Measurements from ENCODE around the gene DNASE1L3.

Gene DNASE1L3

GRCh38 chr3:58216496-58217195 is 5.9 kb upstream of the DNASE1L3 start:
- Histone ChIP-seq H3K36me3 (ENCODE audit: control insufficient read depth, insufficient read depth, low read length) (no peaks in the 10 kb centered on the region), H3K4me3 (replicated peaks; ENCODE audit: low read depth, low read length) (no peak overlapping the region)
- TF ChIP-seq CTCF (IDR thresholded peaks at IDR 0.05; ENCODE audit: insufficient read depth, low read length, poor library complexity, severe bottlenecking): no peak

GRCh38 chr3:58215317-58216025 is 4.7 kb upstream of the DNASE1L3 start:
- Histone ChIP-seq H3K27me3 (replicated peaks; ENCODE audit: control insufficient read depth, insufficient read depth, low read length) (no peaks in the 10 kb centered on the region), H3K36me3 (ENCODE audit: control insufficient read depth, insufficient read depth, low read length) (no peaks in the 10 kb centered on the region), H3K4me3 (replicated peaks; ENCODE audit: low read depth, low read length) (no peak overlapping the region)
- TF ChIP-seq CTCF (IDR thresholded peaks at IDR 0.05; ENCODE audit: insufficient read depth, low read length, poor library complexity, severe bottlenecking): no peak
- no peak for DNase-seq (ENCODE audit: extremely low read depth, insufficient read length)

More at GRCh38 chr3:58216496-58217195, 5.9 kb upstream of the DNASE1L3 start:
- no peak for DNase-seq (ENCODE audit: extremely low read depth, insufficient read length)
- H3K27me3 ChIP-seq (replicated peaks; ENCODE audit: control insufficient read depth, insufficient read depth, low read length): no peaks in the 10 kb centered on the region

- H3K4me3 ChIP-seq (replicated peaks; ENCODE audit: low read depth, low read length): no peak overlapping the region
- H3K27me3 ChIP-seq (replicated peaks; ENCODE audit: control insufficient read depth, insufficient read depth, low read length): no peaks in the 10 kb centered on the region
- DNase-seq (ENCODE audit: extremely low read depth, insufficient read length): peak; percentile 81
- no peaks in the 10 kb centered on the region for H3K36me3 ChIP-seq (ENCODE audit: control insufficient read depth, insufficient read depth, low read length)
- peak; percentile 38 for TF ChIP-seq CTCF (IDR thresholded peaks at IDR 0.05; ENCODE audit: insufficient read depth, low read length, poor library complexity, severe bottlenecking)
Measured at GRCh38 chr3:58214484-58215316, 3.9 kb upstream of the DNASE1L3 start.

- Histone ChIP-seq H3K27me3 (replicated peaks; ENCODE audit: control insufficient read depth, insufficient read depth, low read length) (no peaks in the 10 kb centered on the region), H3K4me3 (replicated peaks; ENCODE audit: low read depth, low read length) (no peak overlapping the region), H3K36me3 (ENCODE audit: control insufficient read depth, insufficient read depth, low read length) (no peaks in the 10 kb centered on the region; the same call in 1 of the 2 replicates)
- no peak for TF ChIP-seq CTCF (IDR thresholded peaks at IDR 0.05; ENCODE audit: insufficient read depth, low read length, poor library complexity, severe bottlenecking)
- no peak for DNase-seq (ENCODE audit: extremely low read depth, insufficient read length)
Measured at GRCh38 chr3:58209933-58210332, 839 bp downstream of the DNASE1L3 start.

- no peak for DNase-seq (ENCODE audit: extremely low read depth, insufficient read length)
- H3K36me3 ChIP-seq (ENCODE audit: control insufficient read depth, insufficient read depth, low read length): no peaks in the 10 kb centered on the region; the same call in 1 of the 2 replicates
- TF ChIP-seq CTCF (IDR thresholded peaks at IDR 0.05; ENCODE audit: insufficient read depth, low read length, poor library complexity, severe bottlenecking): no peak
- no peaks in the 10 kb centered on the region for H3K27me3 ChIP-seq (replicated peaks; ENCODE audit: control insufficient read depth, insufficient read depth, low read length)
- no peak overlapping the region for H3K4me3 ChIP-seq (replicated peaks; ENCODE audit: low read depth, low read length)
Measured at GRCh38 chr3:58207954-58208353, 2.8 kb downstream of the DNASE1L3 start.

All from GM06990 (cell line).